ENCODE measurements around the gene ZBED1. TPM values are rescaled to one million over a fixed set of nuclear protein-coding genes. Genes with fewer than 3 reads are reported as not detected.

Gene ZBED1
- total and polyA plus RNA-seq, 2 experiments from 2014 or later, result 16.1 to 43.8 TPM

DNA sequence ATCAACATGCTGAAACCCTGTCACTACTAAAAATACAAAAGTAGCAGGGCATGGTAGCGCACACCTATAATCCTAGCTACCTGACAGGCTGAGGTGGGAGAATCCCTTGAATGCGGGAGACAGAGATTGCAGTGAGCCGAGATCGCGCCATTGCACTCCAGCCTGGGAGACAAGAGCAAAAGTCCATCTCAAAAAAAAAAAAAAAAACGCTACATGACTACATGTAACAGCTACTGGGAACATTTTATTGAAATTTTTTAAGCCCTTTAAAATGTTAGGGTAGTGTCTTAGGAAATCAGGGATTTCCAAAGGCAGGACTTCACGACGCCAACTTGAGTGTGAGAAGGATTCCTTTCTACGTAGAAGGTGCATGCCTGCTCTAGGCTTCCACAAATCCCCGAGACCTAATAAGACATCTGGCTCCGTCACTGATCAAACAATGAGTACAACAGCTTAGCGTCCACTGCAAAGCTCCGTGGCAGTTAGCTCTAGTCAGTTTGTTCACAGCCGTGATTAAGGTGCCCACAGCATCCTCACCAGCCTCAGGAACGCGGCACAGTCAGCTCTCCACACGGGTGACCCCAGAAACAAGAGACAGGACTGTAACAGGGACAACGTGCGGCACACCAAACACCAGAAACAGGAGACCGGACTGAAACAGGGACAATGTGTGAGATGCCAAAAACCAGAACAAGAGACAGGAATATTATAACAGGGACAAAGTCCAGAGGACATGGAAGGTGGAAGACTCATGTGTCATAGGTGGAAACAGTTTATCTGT lies 33.7 kb downstream of the ZBED1 start:
- peaks cover 3% of the 10 kb centered on the region; the same call in 1 of the 2 replicates for H3K4me1 ChIP-seq (ENCODE audit: insufficient read depth)
- H4K20me1 ChIP-seq (replicated peaks; ENCODE audit: insufficient read depth), result no peaks in the 10 kb centered on the region; the same call in 1 of the 2 replicates
- no peak overlapping the region for H3K27ac Mint-ChIP-seq
- TF ChIP-seq, protein P1, sequence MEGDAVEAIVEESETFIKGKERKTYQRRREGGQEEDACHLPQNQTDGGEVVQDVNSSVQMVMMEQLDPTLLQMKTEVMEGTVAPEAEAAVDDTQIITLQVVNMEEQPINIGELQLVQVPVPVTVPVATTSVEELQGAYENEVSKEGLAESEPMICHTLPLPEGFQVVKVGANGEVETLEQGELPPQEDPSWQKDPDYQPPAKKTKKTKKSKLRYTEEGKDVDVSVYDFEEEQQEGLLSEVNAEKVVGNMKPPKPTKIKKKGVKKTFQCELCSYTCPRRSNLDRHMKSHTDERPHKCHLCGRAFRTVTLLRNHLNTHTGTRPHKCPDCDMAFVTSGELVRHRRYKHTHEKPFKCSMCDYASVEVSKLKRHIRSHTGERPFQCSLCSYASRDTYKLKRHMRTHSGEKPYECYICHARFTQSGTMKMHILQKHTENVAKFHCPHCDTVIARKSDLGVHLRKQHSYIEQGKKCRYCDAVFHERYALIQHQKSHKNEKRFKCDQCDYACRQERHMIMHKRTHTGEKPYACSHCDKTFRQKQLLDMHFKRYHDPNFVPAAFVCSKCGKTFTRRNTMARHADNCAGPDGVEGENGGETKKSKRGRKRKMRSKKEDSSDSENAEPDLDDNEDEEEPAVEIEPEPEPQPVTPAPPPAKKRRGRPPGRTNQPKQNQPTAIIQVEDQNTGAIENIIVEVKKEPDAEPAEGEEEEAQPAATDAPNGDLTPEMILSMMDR (conservative IDR thresholded peaks at IDR 0.05; ENCODE audit: low read depth in 2 of 2), result no peak
- TF ChIP-seq CREB1 (CRISPR knock-in tag; IDR thresholded peaks at IDR 0.05; ENCODE audit: low read depth) (no peak), ZNF114 (CRISPR knock-in tag; IDR thresholded peaks at IDR 0.05) (no peak), EZH2phosphoT487 (IDR thresholded peaks at IDR 0.05; ENCODE audit: unreplicated experiment) (no peak), POLR2AphosphoS5 (IDR thresholded peaks at IDR 0.05; ENCODE audit: low read depth) (no peak), STAT1 (IDR thresholded peaks at IDR 0.05; ENCODE audit: unreplicated experiment) (no peak), ZNF331 (CRISPR knock-in tag; IDR thresholded peaks at IDR 0.05; ENCODE audit: low read depth) (no peak), NANOG (IDR thresholded peaks at IDR 0.05; ENCODE audit: borderline replicate concordance) (no peak), JUNB (IDR thresholded peaks at IDR 0.05; ENCODE audit: unreplicated experiment) (no peak), EZH2 (IDR thresholded peaks at IDR 0.05; ENCODE audit: low read depth, unreplicated experiment) (no peak)
- TF ChIP-seq, protein P2, sequence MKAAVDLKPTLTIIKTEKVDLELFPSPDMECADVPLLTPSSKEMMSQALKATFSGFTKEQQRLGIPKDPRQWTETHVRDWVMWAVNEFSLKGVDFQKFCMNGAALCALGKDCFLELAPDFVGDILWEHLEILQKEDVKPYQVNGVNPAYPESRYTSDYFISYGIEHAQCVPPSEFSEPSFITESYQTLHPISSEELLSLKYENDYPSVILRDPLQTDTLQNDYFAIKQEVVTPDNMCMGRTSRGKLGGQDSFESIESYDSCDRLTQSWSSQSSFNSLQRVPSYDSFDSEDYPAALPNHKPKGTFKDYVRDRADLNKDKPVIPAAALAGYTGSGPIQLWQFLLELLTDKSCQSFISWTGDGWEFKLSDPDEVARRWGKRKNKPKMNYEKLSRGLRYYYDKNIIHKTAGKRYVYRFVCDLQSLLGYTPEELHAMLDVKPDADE (IDR thresholded peaks at IDR 0.05), result no peak
- TF ChIP-seq, protein P3, sequence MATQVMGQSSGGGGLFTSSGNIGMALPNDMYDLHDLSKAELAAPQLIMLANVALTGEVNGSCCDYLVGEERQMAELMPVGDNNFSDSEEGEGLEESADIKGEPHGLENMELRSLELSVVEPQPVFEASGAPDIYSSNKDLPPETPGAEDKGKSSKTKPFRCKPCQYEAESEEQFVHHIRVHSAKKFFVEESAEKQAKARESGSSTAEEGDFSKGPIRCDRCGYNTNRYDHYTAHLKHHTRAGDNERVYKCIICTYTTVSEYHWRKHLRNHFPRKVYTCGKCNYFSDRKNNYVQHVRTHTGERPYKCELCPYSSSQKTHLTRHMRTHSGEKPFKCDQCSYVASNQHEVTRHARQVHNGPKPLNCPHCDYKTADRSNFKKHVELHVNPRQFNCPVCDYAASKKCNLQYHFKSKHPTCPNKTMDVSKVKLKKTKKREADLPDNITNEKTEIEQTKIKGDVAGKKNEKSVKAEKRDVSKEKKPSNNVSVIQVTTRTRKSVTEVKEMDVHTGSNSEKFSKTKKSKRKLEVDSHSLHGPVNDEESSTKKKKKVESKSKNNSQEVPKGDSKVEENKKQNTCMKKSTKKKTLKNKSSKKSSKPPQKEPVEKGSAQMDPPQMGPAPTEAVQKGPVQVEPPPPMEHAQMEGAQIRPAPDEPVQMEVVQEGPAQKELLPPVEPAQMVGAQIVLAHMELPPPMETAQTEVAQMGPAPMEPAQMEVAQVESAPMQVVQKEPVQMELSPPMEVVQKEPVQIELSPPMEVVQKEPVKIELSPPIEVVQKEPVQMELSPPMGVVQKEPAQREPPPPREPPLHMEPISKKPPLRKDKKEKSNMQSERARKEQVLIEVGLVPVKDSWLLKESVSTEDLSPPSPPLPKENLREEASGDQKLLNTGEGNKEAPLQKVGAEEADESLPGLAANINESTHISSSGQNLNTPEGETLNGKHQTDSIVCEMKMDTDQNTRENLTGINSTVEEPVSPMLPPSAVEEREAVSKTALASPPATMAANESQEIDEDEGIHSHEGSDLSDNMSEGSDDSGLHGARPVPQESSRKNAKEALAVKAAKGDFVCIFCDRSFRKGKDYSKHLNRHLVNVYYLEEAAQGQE (IDR thresholded peaks at IDR 0.05; ENCODE audit: unreplicated experiment), result no peak
- TF ChIP-seq, protein P4, sequence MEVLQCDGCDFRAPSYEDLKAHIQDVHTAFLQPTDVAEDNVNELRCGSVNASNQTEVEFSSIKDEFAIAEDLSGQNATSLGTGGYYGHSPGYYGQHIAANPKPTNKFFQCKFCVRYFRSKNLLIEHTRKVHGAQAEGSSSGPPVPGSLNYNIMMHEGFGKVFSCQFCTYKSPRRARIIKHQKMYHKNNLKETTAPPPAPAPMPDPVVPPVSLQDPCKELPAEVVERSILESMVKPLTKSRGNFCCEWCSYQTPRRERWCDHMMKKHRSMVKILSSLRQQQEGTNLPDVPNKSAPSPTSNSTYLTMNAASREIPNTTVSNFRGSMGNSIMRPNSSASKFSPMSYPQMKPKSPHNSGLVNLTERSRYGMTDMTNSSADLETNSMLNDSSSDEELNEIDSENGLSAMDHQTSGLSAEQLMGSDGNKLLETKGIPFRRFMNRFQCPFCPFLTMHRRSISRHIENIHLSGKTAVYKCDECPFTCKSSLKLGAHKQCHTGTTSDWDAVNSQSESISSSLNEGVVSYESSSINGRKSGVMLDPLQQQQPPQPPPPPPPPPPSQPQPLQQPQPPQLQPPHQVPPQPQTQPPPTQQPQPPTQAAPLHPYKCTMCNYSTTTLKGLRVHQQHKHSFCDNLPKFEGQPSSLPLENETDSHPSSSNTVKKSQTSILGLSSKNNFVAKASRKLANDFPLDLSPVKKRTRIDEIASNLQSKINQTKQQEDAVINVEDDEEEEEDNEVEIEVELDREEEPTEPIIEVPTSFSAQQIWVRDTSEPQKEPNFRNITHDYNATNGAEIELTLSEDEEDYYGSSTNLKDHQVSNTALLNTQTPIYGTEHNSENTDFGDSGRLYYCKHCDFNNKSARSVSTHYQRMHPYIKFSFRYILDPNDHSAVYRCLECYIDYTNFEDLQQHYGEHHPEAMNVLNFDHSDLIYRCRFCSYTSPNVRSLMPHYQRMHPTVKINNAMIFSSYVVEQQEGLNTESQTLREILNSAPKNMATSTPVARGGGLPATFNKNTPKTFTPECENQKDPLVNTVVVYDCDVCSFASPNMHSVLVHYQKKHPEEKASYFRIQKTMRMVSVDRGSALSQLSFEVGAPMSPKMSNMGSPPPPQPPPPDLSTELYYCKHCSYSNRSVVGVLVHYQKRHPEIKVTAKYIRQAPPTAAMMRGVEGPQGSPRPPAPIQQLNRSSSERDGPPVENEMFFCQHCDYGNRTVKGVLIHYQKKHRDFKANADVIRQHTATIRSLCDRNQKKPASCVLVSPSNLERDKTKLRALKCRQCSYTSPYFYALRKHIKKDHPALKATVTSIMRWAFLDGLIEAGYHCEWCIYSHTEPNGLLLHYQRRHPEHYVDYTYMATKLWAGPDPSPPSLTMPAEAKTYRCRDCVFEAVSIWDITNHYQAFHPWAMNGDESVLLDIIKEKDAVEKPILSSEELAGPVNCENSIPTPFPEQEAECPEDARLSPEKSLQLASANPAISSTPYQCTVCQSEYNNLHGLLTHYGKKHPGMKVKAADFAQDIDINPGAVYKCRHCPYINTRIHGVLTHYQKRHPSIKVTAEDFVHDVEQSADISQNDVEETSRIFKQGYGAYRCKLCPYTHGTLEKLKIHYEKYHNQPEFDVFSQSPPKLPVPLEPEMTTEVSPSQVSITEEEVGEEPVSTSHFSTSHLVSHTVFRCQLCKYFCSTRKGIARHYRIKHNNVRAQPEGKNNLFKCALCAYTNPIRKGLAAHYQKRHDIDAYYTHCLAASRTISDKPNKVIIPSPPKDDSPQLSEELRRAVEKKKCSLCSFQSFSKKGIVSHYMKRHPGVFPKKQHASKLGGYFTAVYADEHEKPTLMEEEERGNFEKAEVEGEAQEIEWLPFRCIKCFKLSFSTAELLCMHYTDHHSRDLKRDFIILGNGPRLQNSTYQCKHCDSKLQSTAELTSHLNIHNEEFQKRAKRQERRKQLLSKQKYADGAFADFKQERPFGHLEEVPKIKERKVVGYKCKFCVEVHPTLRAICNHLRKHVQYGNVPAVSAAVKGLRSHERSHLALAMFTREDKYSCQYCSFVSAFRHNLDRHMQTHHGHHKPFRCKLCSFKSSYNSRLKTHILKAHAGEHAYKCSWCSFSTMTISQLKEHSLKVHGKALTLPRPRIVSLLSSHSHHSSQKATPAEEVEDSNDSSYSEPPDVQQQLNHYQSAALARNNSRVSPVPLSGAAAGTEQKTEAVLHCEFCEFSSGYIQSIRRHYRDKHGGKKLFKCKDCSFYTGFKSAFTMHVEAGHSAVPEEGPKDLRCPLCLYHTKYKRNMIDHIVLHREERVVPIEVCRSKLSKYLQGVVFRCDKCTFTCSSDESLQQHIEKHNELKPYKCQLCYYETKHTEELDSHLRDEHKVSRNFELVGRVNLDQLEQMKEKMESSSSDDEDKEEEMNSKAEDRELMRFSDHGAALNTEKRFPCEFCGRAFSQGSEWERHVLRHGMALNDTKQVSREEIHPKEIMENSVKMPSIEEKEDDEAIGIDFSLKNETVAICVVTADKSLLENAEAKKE (CRISPR knock-in tag; IDR thresholded peaks at IDR 0.05), result no peak
- no peaks in the 10 kb centered on the region for H3K27me3 ChIP-seq (ENCODE audit: insufficient read depth)
- H3K9me2 ChIP-seq (ENCODE audit: insufficient read depth), result no peaks in the 10 kb centered on the region
- DNase-seq (ENCODE audit: low spot score), result no peak
- peaks cover 91% of the 10 kb centered on the region for H3K36me3 Mint-ChIP-seq (ENCODE audit: low read depth)
- no peaks in the 10 kb centered on the region; the same call in 1 of the 2 replicates for H3K36me3 ChIP-seq (ENCODE audit: insufficient read depth)
- H3K4me1 Mint-ChIP-seq, result peaks cover 15% of the 10 kb centered on the region
- peaks cover 74% of the 10 kb centered on the region for H3K9me3 Mint-ChIP-seq
- H3K79me2 ChIP-seq (replicated peaks; ENCODE audit: insufficient read depth), result peaks cover 90% of the 10 kb centered on the region
- no peak overlapping the region for H3K4me3 ChIP-seq
- no peak overlapping the region for H3K4me2 ChIP-seq
- no peak overlapping the region for H3K4me3 Mint-ChIP-seq
- no peak for ATAC-seq
- no peak overlapping the region for H3K27ac ChIP-seq (ENCODE audit: low read depth)
- 0 out of 2 replicates have a peak, but pooled peaks cover 11% of the 10 kb centered on the region for H3F3A ChIP-seq (replicated peaks; ENCODE audit: low read depth)
- peaks cover 16% of the 10 kb centered on the region for H3K27me3 Mint-ChIP-seq (ENCODE audit: insufficient read depth, low read depth, poor library complexity)
- no peak overlapping the region for H2AFZ ChIP-seq

Data from GM23338 (cell line).